Lower leg skin (tissue), 3 donors: ENCODE measurements around the gene SELL.

Experiments used
- POLR2A ChIP-seq, 2 donors: fragments of 450-650 bp; IDR thresholded peaks; one replicate each; pipeline ENCODE4 v1.6.1; 2016 to 2017; ENCODE audit warnings: antibody characterized with exemption in 2 of 2, mild to moderate bottlenecking in 1 of 2, moderate library complexity in 1 of 2
- TF ChIP-seq, protein P1 (sequence below), 3 donors: fragments of 450-650 bp; IDR thresholded peaks; one replicate each; pipeline ENCODE4 v1.5.1; 2016; ENCODE audit warnings: antibody characterized with exemption in 3 of 3, mild to moderate bottlenecking in 3 of 3, moderate library complexity in 2 of 3

DNA sequence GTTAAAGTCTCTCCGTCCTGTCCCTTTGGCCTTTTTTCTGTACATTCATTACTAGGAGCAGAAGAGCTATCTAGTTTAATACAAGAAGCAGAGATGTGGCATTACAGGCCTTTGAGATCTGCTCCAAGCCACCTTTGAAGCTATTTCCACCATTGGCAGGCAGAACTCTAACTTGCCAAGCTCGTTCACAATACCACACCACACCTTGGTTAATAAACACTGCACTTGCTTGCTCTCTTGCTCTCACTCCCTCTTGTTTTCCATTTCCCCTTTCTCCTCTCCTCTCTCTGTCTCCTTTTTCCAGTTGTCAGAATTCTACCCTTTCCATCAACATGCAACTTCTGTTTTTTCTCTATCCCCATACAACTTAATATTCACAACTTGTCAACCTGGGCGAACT lies 15.4 kb upstream of the SELL start:
- TF ChIP-seq, protein P1, sequence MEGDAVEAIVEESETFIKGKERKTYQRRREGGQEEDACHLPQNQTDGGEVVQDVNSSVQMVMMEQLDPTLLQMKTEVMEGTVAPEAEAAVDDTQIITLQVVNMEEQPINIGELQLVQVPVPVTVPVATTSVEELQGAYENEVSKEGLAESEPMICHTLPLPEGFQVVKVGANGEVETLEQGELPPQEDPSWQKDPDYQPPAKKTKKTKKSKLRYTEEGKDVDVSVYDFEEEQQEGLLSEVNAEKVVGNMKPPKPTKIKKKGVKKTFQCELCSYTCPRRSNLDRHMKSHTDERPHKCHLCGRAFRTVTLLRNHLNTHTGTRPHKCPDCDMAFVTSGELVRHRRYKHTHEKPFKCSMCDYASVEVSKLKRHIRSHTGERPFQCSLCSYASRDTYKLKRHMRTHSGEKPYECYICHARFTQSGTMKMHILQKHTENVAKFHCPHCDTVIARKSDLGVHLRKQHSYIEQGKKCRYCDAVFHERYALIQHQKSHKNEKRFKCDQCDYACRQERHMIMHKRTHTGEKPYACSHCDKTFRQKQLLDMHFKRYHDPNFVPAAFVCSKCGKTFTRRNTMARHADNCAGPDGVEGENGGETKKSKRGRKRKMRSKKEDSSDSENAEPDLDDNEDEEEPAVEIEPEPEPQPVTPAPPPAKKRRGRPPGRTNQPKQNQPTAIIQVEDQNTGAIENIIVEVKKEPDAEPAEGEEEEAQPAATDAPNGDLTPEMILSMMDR (IDR thresholded peaks at IDR 0.05), result no peak
- TF ChIP-seq POLR2A (IDR thresholded peaks at IDR 0.05), result no peak
